ENCODE results near the gene AQP3. TPM values are rescaled to one million over a fixed set of nuclear protein-coding genes. Genes with fewer than 3 reads are reported as not detected.

AQP3 gene
- total and polyA plus RNA-seq, 2 of the 8 experiments (the other 6 are each of a cell fraction or from before 2014, with no cell fraction given): 2.6 to 7.6 TPM

- no peak overlapping the region for H3K9ac ChIP-seq (replicated peaks in 1 of 4; ENCODE audit: extremely low read depth in 1 of 4, low read depth in 3 of 4, low read length in 3 of 4)
- POLR2A ChIA-PET (ENCODE audit: partially characterized antibody): interaction anchor here (1.0 to 3.7 kb wide), 5 partner anchors 10 to 64 kb away, joined by 3 to 19 read pairs (median 5); partner anchors contain the start of gene AQP3
- TF ChIP-seq CTCF (IDR thresholded peaks at IDR 0.05; ENCODE audit: control extremely low read depth in 1 of 3, insufficient read depth in 1 of 3, low read depth in 1 of 3, low read length in 3 of 3) (no peak), SAP30 (IDR thresholded peaks at IDR 0.05; ENCODE audit: insufficient read depth, insufficient replicate concordance, low read length) (no peak), TBP (IDR thresholded peaks at IDR 0.05; ENCODE audit: low read depth, low read length) (no peak), CHD2 (IDR thresholded peaks at IDR 0.05; ENCODE audit: low read length) (no peak), MAFK (IDR thresholded peaks at IDR 0.05; ENCODE audit: low read depth, low read length) (no peak), CBX8 (IDR thresholded peaks at IDR 0.05; ENCODE audit: borderline replicate concordance, low read depth, low read length) (no peak), TAF7 (optimal IDR thresholded peaks at IDR 0.05; ENCODE audit: borderline replicate concordance, low read depth, low read length) (no peak), POLR2AphosphoS5 (IDR thresholded peaks at IDR 0.05; ENCODE audit: low read depth, low read length) (no peak), CREB1 (IDR thresholded peaks at IDR 0.05) (no peak), RNF2 (IDR thresholded peaks at IDR 0.05; ENCODE audit: borderline replicate concordance, low read depth, low read length, missing control alignments, poor library complexity, severe bottlenecking) (no peak), BCL11A (IDR thresholded peaks at IDR 0.05; ENCODE audit: low read depth in 2 of 2, low read length in 2 of 2) (no peak)
These were observed 20.1 kb upstream of the AQP3 start for GRCh38 chr9:33467526-33467925.

More at GRCh38 chr9:33467526-33467925, 20.1 kb upstream of the AQP3 start:
- Histone ChIP-seq H3K79me2 (ENCODE audit: control insufficient read depth in 1 of 2, insufficient read depth in 2 of 2, low read length in 2 of 2) (peaks cover 0 to 10% of the 10 kb centered on the region in 2 experiments; a peak in 2 of 4 replicates), H2BK12ac (ENCODE audit: low read depth, low read length) (no peak overlapping the region), H3K9me3 (ENCODE audit: insufficient read depth in 2 of 2, low read depth in 1 of 2, low read length in 1 of 2) (no peaks in the 10 kb centered on the region), H4K5ac (ENCODE audit: insufficient read length, low read depth, low read length) (no peak overlapping the region), H2BK120ac (replicated peaks; ENCODE audit: low read depth, low read length) (no peak overlapping the region), H3K79me1 (ENCODE audit: low read depth, low read length) (peaks cover 2% of the 10 kb centered on the region; the same call in 1 of the 2 replicates), H3K27me3 (replicated peaks in 1 of 4; ENCODE audit: control insufficient read depth in 3 of 4, extremely low read depth in 1 of 4, insufficient read depth in 3 of 4, low read length in 3 of 4) (no peaks in the 10 kb centered on the region), H3K56ac (replicated peaks; ENCODE audit: insufficient read length, low read depth, low read length) (no peak overlapping the region), H3K4me1 (replicated peaks in 1 of 4; ENCODE audit: control insufficient read depth in 3 of 4, insufficient read depth in 4 of 4, low read length in 3 of 4) (no peaks in the 10 kb centered on the region), H2BK15ac (ENCODE audit: low read length) (no peak overlapping the region), H4K20me1 (replicated peaks in 1 of 2; ENCODE audit: control insufficient read depth in 1 of 2, insufficient read depth in 2 of 2, low read length in 2 of 2) (peaks cover 5 to 22% of the 10 kb centered on the region in 2 experiments), H3K14ac (ENCODE audit: insufficient read length) (no peak overlapping the region), H4K8ac (ENCODE audit: extremely low read depth, insufficient read depth, low read length) (no peak overlapping the region), H2BK20ac (ENCODE audit: low read length) (no peak overlapping the region), H3K4me2 (ENCODE audit: insufficient read depth in 1 of 2, low read depth in 2 of 2, low read length in 2 of 2) (no peak overlapping the region), H3K4ac (replicated peaks; ENCODE audit: insufficient read length, low read depth, low read length) (no peak overlapping the region), H3K4me3 (ENCODE audit: extremely low read depth in 1 of 4, insufficient read depth in 2 of 4, low read depth in 3 of 4, low read length in 4 of 4) (no peak overlapping the region), H3K23me2 (ENCODE audit: low read depth, low read length) (no peaks in the 10 kb centered on the region), H3K27ac (ENCODE audit: low read depth, low read length) (no peak overlapping the region), H2BK5ac (ENCODE audit: low read depth, low read length) (no peak overlapping the region), H3K23ac (ENCODE audit: insufficient read length) (no peak overlapping the region), H3K36me3 (ENCODE audit: control insufficient read depth in 2 of 4, insufficient read depth in 4 of 4, low read length in 3 of 4) (peaks cover 50 to 75% (median 64%) of the 10 kb centered on the region in 4 experiments), H2AFZ (ENCODE audit: low read length) (no peak overlapping the region), H2AK5ac (ENCODE audit: low read depth, low read length) (no peak overlapping the region), H3K18ac (ENCODE audit: extremely low read depth, low read length) (no peak overlapping the region), H4K91ac (replicated peaks; ENCODE audit: insufficient read length, low read length) (no peak overlapping the region)
- 89% methylated on average over 7 of the region's 7 CpGs; no CpG with 5 or more reads in 1 of the 2 experiments for WGBS, 2 experiments (ENCODE audit: extremely low coverage in 1 of 2, insufficient coverage in 1 of 2, insufficient read length in 1 of 2, insufficient replicate concordance in 2 of 2, low coverage in 1 of 2, low lambda C conversion rate in 2 of 2, missing lambda C conversion rate in 1 of 2)
- CTCF ChIA-PET (ENCODE audit: partially characterized antibody): interaction anchor here (0.7 to 20.9 kb wide), 32 partner anchors 8 to 252 kb away, joined by 3 to 358 read pairs (median 6); partner anchors contain the start of genes ANKRD18B, AQP3, AQP7 and NFX1
- FAIRE-seq: no peak
- no peak for DNase-seq (ENCODE audit: low read depth in 1 of 2, low spot score in 2 of 2)
